ENCODE data around the gene RNASEH1.
"Not testable (repeated sequence)": the region's sequence is repeated elsewhere in the genome, so short reads cannot be mapped to it uniquely, and the experiment has no call there.

The RNASEH1 gene

DNA sequence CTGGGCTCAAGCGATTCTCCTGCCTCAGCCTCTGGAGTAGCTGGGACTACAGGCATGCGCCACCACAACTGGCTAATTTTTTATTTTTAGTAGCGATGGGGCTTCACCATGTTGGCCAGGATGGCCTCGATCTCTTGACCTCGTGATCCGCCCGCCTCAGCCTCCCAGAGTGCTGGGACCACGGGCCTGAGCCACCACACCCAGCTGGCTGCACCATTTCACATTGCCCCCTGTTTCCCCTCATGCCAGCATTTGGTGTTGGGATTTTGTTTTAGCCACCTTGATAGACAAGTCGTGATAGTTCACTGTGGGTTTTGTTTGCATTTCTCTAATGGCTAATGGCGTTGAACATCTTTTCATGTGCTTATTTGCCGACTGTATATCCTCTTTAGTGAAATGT is 31.0 kb upstream of the RNASEH1 start:
- no peak for DNase-seq

DNA sequence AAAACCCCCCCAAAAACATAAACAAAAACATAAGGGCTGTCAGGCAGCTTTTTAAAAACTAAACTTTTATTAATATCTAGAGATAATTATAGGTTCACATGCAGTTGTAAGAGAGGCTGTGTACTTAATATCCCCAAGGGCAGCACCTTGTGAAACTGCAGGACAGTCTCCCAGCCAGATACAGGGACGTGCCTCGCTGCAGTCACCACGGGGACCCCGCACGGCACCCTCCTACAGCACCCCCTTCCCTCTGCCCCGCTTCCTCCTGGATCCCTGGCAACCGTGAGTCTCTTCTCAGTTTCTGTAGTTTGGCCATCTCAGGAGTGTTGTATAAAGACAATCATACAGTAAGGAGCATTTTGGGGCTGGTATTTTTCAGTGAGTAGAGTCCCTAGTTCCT is 30.0 kb upstream of the RNASEH1 start:
- DNase-seq: no peak

DNA sequence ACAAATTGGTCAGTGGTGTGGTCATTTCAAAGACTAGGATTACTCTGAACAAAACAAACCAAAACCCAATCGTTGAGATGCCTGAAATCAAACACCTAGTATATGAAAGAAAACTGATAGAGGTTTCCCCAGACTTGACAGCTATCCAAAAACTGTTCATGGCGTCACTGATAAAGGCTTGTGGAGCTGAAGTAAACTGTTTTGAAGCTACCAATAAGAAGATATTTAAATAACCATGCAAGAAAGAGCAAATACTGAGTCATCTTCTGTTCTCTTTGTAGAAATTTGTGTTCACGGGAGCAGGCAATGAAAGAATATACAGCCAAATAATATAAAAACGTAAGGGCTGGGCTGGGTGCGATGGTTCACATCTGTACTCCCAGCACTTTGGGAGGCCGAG is 29.3 kb upstream of the RNASEH1 start:
- no peak for DNase-seq

DNA sequence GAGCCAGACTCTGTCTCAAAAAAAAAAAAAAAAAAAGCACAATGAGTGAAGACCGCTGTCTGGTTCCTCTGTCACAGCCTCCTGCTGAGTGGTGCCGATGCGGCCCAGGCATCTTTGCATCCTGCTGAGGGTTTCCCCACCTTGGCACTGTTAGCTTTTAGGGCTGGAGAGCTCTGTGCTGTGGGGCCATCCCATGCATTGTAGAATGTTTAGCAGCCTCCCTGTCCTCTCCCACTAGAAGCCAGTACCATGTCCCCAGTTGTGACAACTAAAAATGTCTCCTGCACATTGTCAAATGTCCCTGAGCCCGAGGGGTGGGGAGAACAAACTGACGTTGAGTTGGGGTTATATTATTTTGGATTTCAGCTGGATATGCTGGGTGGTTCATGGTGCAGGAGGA is 28.9 kb upstream of the RNASEH1 start:
- no peak for DNase-seq

DNA sequence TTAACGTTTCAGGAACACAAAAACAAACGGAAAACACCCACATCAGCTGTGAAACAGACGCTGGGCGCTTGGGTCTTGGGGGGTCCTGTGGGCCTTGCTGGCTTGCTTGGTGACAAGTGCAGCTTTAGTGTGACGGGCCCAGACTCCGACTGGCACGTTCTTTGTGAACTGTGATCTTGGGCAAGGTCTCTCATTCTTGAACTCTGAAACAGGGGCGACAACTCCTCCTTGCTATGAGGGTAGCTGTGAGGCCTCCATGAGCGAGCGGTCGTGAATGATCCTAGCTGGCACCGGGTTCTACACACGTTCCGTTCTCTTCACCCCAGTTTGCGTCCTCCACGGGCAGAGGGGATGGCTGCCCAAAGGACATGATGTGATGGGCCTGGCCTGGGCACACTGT is 28.1 kb upstream of the RNASEH1 start:
- DNase-seq: no peak

DNA sequence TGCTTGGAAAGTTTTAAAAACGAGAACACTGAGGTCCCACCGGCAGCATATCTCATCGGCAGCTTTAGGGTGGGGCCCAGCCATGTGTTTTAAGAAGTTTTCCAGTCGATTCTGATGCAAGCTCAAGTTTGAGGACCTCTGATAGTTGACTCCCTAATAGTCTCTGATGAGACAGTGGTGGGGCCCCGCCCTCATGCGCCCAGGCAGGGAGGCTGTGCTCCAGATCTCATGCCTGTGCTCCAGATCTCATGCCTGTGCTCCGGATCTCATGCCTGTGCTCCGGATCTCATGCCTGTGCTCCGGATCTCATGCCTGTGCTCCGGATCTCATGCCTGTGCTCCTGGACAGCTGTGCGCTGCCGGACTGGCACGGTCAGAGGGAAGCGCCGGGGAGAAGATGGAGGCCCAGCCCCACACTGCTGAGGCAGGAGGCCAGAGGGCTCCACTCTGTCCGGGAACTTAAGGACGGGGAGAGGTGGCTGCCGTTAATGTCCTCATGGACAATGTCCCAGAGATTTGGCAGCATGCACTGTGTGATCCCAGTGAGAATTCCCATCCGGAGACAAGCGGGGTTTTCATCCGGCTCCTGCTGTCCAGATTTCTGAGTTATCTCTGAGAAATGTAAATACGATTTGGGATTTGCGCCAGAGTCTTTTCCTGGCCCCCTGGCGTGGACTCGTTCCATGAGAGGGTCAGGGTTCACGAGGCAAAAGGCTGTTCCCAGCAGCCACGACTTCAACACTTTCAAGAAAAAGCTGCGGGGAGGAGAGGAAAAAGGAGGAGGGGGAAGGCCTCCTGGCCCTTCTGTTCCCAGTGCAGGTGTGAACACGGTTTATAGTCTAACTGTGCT is 27.4 kb upstream of the RNASEH1 start:
- DNase-seq: no peak

DNA sequence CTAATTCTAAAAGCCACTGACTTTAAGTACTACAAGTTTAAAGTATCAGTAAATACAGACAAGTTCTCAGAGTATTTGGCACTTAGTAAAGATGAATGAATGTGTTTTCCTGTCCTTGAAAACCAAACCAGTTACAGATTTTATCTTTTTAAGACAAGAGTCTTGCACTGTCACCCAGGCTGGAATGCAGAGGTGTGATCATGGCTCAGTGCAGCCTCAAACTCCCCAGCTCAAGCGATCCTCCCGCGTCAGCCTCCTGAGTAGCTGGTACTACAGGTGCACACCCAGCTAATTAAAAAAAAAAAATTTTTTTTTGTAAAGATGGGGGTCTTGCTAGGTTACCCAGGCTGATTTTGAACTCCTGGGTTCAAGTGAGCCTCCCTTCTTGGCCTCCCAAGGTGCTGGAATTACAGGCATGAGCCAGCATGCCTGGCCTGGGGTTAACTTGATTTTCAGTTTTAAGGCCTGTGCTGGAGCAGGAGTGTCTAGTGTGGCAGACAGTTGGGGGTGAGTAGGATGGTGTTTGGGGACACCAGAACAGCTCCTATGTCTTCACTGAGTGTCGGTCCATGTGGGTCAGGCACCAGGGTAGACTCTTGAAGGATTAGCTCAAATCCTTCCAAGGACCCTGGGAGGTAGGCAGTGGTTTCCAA is 26.6 kb upstream of the RNASEH1 start:
- DNase-seq: no peak

DNA sequence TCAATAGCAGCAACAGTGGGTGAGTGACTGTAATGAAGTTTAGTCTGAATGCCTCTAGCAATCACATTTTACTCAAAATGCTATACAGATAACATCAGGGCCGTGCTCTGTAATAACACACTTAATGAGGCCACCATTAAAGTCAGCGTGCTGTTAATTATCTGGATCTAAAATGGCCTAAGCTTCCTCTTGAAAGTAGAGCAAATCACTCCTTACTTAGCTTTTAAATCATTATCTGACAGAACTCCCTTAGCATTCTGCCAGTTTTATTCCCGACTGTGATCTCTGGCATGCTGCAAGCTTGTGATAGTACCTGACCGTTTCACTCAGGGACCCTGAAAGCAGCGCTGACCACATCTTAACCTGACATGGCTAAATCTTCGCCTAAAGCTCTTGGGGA is 25.9 kb upstream of the RNASEH1 start:
- DNase-seq: no peak

DNA sequence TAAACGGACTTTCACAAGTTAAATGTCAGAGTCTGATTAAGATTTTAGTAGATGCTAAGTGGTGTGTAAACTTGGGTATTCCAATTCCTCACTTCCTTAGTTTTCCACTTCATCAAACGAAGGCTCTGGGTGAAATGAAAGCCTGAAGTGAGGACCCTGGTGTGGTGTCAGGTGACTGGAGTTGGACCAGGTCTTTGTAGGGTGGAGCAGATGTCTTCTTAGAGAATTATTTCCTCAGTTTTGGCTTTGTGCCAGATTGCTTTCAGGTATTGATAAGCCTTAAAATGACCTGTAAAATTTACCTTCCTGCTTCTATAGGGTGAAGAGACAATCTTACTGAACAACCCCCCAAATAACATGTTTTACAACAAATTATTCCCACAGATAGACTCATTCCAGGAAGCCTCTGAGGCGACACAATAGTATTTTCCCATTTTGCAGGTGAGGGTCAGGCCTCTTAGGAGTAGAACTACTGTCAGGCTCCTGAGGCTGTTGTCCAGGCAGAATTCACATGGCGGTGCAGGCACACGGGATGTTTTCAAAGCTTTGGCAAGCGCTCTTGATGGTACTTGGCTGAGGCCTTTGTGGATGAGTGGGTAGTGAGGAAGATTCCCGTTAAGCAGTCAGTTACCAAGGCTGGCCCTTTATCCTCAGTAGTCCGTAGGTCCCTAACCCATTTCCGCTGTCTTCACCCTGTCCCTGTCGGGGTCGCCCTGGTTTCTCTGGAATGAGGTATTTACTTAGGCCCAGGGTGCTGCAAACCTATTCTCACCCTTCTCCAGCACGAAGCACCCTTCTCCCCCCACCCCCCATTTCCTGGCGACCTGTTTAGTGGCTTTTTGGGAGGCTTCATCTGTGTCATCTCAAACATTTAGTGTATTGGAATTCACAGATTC is 23.5 kb upstream of the RNASEH1 start:
- no peak for DNase-seq

DNA sequence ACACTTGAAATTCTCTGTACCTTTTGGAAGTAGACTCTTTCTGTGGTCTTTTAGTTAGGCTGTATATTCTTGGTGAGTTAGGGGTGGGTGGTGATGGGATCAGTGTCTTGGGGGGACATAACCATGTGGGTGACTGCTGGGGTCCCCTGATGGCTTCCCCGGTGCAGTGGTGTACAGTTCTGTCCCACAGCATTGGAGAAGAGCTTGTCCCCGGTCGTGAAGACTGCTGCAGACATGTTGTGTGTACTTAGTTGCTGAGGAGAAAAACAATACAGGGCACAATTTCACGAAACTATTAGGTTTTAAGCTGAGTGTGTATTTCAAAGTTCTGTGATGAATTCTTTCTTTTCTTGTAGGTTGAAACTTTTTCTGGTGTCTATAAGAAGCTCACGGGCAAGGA is 22.3 kb upstream of the RNASEH1 start:
- DNase-seq: no peak

DNA sequence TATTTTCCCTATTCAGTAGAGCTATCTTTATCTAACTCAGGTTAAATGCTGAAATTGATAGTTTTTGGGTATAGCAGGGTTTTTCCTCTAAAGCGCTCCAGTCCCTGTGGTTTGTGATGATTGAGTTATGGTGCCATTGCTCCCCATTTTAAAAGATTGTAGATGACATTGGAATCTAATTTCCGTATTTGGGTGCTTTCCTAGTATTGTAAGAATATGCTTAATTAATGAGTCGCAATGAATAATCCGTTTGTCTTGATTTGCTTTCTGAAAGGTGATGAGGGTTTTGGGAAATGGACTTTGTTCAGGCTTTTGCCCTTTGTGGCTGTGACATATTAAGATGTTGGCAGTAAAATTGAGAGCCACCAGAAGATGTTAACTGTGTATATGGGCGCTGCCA is 20.9 kb upstream of the RNASEH1 start:
- no peak for DNase-seq

DNA sequence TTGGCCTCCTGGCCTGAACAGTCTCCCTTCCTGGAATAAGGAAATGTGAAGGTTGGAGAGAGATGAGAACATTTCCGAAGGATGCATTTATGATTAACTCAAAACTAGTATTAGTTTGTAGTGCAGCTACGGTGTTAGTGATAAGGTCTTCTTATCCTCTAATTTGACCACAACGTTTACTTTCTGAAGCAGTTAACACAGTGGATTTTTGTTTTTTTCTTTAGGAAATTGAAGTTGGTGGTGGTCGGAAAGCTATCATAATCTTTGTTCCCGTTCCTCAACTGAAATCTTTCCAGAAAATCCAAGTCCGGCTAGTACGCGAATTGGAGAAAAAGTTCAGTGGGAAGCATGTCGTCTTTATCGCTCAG is 18.1 kb upstream of the RNASEH1 start:
- not testable (repeated sequence) for DNase-seq

DNA sequence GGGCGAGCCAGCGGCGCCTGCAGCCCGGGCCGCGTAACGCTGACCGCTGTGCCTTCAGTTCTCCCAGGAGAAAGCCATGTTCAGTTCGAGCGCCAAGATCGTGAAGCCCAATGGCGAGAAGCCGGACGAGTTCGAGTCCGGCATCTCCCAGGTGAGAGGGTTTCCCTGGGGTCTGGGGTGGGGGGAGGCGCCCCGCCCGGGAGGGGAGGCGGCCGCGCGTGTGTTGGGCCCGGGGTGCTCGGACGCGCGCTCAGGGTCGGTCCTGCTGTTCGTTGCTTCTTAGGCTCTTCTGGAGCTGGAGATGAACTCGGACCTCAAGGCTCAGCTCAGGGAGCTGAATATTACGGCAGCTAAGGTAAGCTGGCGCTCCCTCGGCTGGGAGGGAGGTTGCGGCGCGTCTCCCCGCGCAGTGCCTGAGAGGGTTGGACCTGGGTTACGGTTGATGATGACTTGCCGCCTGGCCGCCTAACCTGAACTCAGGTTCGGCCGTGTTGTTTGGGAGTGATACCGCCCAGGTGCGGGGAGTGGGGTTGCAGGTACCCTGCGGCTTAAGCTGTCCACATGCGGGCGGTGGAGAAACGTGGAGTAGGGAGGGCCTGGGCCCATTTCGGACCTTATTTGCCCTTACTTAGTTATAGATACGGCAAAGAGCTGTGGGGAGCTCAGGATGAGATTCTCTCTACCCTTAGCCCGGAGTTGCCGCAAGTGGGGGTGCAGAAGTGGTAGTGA is 17.6 kb upstream of the RNASEH1 start:
- no peak for DNase-seq

DNA sequence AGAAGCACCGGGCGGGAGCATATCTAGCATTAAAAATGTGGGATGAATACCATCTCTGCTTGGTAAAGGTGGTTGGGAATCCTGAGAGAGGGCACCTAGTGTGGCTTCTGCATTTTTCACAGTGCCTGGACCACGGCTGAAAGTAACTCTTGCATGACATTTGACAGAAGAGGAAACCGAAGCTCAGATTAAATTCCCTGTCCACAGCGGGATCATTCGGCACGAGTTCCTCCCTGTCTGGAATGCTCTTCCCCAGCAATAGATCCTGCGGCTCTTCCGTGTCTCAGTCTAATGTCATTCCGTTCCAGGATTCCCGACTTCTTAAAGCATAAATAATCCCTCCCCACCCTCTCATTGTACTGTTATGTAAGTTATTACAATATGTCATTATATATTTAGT is 16.0 kb upstream of the RNASEH1 start:
- no peak for DNase-seq

DNA sequence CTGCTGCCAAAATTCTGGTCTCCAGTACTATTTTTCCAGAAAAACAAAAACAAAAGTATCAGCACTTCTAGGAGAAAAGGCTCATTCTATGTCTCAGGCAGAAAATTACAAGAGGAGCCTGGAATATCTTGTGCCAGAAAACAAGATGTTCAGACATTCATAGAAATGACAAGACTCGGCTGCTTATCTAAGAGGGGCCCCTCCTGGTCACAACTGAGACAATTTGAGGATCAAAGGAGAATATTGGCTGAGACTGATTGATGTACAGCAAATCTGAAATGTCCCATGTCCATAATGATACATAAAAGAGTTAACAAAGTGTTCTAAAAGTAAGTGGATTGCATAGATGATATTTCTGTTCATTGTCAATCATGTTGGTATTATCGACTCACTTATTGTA is 14.5 kb upstream of the RNASEH1 start:
- DNase-seq: no peak

DNA sequence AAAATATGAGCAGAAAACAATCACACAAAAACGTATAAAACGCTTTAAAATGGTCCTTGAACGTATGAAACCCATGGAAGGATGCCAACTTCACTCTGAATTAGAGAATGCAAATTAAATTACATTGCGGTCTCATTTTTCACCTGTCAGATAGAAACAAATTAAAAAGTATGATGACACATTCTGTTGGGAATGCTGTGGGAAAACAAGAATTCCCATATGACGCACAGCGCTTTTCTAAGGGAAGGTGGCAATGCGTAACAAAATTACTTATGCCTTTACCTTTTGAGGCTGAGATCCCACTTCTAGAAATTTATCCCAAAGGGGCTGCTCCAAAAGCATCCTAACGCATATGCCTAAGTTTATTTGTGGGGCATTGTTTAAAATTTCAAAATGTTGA is 13.2 kb upstream of the RNASEH1 start:
- no peak for DNase-seq

DNA sequence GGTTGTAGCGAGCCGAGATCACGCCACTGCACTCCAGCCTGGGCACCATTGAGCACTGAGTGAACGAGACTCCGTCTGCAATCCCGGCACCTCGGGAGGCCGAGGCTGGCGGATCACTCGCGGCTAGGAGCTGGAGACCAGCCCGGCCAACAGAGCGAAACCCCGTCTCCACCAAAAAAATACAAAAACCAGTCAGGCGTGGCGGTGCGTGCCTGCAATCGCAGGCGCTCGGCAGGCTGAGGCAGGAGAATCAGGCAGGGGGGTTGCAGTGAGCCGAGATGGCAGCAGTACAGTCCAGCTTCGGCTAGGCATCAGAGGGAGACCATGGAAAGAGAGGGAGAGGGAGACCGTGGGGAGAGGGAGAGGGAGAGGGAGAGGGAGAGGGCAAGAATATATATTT is 11.5 kb upstream of the RNASEH1 start:
- not testable (repeated sequence) for DNase-seq

DNA sequence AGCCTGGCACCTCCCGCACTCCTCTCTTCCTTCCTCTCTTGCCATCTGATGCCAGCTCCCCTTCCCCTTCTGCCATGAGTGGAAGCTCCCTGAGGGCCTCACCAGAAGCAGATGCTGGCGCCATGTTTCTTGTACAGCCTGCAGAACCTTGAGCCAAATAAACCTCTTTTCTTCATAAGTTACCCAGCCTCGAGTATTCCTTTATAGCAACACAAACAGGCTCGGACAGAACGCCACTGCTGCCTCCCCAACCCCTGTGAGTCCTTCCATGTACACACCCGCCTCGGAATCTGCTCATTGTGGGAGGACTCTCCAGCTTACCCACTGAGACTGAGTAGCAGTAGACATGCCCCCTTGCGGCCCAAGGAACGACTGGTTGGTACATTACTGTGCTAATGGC is 8.7 kb upstream of the RNASEH1 start:
- no peak for DNase-seq

DNA sequence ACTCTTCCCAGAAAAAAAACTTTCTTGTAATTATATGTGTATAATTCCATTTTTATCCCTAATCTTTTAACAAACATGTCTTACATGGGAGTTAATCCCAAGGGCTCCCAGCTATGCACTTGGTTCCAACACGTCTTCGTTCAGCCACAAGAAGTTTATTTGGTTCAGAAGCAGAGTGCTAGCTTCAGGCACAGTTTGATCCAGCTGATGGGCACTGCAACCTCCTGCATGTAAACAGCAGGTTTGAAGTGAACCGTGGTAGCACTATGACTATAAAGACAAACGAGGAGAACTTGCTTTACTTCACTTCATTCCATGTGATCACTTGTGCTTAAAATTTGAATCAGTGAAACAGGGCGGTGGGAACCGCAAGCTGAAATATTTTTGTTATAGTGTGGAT is 7.0 kb upstream of the RNASEH1 start:
- no peak for DNase-seq

DNA sequence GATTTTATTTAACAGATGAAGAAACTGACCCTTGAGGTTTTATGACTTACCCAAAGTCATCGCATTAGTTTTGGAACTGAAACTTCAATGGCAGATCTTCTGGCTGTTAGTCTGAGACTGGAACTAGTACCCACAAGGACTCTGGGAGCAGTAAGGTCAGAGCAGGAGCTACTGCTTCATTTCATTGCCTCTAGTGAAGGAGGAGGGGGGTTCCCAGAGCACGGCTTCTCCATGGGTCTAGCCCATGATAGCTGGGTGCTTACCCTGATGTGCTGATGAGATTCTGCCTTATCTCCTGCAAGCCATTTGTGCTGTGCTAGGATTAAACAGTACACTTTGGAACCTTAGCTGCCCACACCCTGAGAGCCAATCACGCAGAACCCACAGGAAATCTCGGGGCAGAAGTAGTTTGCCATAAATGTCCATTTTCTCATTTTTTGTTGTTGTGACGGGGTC is 5.4 kb upstream of the RNASEH1 start:
- DNase-seq: no peak

DNA sequence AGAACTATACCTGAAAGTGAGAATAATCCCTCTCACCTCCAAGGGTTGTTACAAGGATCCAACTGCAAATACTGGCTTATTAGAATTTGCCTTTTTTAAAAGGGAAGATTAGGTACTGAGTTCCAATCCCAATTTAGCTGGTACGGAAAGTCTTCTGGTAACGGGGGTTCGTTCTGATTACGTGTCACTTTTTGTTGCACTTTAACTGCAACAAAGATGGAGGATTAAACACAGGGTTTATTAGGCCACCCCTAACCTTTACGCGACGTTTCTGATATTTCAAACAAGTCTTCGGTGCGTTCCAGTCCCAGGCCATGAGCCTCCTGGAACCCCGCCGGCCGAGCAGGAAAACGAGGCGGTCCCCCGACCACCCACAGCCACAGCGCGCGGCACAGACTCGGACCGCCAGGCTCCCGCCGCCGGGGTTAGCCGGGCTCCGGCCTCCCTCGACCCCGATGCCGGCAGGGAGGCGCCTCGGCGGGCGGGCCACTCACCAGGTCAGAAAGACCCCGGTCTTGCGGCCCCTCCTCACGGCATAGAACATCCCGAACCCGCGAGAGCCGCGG is 411 bp downstream of the RNASEH1 start:
- no peak for DNase-seq

DNA sequence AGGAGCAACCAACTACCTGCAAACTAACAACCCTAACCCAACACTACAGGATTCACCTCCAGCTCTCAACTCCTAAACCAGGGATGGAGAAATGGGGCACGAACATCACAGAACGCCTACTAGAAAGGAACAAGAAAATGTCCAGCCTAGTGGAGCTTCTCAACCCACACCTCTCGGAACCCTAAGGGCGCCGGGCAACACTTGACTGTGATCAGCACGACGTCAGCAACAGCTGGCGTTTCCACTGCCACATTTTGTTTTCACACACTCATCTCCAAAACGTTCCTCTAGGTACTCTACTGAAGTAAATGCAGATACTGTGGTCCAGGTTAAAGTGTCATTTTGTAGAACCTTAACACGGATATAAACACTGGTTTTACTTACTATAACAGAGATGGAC is 4.2 kb downstream of the RNASEH1 start:
- DNase-seq: no peak

DNA sequence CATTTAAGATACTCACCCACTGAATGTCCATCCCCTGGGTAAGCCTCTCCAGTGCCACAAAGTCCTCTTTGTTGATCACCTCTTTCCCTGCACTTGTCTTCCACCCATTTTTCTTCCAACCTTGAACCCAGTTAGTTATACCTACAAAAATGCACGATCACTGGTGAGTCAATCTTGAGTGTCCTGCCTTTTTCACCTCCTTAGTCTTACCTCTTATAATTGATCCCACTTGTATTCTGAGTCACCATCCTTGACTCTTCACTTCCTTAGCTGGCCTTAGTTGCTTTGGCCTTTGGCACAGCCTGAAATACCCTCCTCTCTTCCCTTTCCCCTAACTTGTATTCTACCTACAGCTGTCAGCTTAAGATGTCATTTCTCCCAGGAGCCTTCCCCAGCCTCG is 10.2 kb downstream of the RNASEH1 start:
- no peak for DNase-seq
